Measurements from ENCODE around the gene SWAP70. TPM values are rescaled to one million over a fixed set of nuclear protein-coding genes. Genes with fewer than 3 reads are reported as not detected.

The SWAP70 gene
- total and polyA plus RNA-seq, 2 experiments from 2014 or later = 30.3 to 33.3 TPM

DNA sequence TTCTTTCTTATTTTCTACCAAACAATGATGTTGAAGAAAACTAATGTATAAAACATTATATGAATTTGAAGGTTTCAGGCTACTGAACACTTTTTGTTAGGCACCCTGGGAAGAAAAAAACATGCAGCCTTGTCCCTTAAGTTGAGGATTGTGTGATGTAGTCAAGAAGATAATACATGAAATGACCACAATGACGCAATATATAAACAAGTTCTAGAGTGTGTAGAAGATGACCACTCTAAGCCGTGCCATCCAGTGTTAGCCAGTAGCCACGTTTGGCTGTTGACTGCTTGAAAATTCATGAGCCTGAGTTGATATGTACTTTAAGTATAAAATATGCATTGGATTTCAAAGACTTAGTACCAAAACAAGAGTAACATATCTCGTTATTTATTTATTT lies 16.2 kb downstream of the SWAP70 start:
- Mint-ChIP-seq H3K27ac (no peak overlapping the region), H3K4me3 (no peak overlapping the region), H3K9me3 (no peaks in the 10 kb centered on the region), H3K27me3 (ENCODE audit: insufficient read depth, low read depth, poor library complexity) (no peaks in the 10 kb centered on the region), H3K36me3 (ENCODE audit: low read depth) (no peaks in the 10 kb centered on the region), H3K4me1 (peaks cover 41% of the 10 kb centered on the region)
- Histone ChIP-seq H3K4me1 (ENCODE audit: insufficient read depth) (peaks cover 56% of the 10 kb centered on the region), H3K4me2 (no peak overlapping the region), H3K27me3 (ENCODE audit: insufficient read depth) (no peaks in the 10 kb centered on the region), H4K20me1 (replicated peaks; ENCODE audit: insufficient read depth) (peaks cover 13% of the 10 kb centered on the region), H3K36me3 (ENCODE audit: insufficient read depth) (no peaks in the 10 kb centered on the region), H3K9me2 (ENCODE audit: insufficient read depth) (no peaks in the 10 kb centered on the region; the same call in 1 of the 2 replicates), H2AFZ (no peak overlapping the region), H3F3A (replicated peaks; ENCODE audit: low read depth) (no peaks in the 10 kb centered on the region), H3K4me3 (no peak overlapping the region), H3K79me2 (replicated peaks; ENCODE audit: insufficient read depth) (peaks cover 86% of the 10 kb centered on the region), H3K27ac (ENCODE audit: low read depth) (no peak overlapping the region)
- DNase-seq (ENCODE audit: low spot score) = no peak
- TF ChIP-seq ZNF331 (CRISPR knock-in tag; IDR thresholded peaks at IDR 0.05; ENCODE audit: low read depth) = no peak
- no peak for TF ChIP-seq JUNB (IDR thresholded peaks at IDR 0.05; ENCODE audit: unreplicated experiment)
- no peak for TF ChIP-seq CREB1 (CRISPR knock-in tag; IDR thresholded peaks at IDR 0.05; ENCODE audit: low read depth)
- TF ChIP-seq, protein P1, sequence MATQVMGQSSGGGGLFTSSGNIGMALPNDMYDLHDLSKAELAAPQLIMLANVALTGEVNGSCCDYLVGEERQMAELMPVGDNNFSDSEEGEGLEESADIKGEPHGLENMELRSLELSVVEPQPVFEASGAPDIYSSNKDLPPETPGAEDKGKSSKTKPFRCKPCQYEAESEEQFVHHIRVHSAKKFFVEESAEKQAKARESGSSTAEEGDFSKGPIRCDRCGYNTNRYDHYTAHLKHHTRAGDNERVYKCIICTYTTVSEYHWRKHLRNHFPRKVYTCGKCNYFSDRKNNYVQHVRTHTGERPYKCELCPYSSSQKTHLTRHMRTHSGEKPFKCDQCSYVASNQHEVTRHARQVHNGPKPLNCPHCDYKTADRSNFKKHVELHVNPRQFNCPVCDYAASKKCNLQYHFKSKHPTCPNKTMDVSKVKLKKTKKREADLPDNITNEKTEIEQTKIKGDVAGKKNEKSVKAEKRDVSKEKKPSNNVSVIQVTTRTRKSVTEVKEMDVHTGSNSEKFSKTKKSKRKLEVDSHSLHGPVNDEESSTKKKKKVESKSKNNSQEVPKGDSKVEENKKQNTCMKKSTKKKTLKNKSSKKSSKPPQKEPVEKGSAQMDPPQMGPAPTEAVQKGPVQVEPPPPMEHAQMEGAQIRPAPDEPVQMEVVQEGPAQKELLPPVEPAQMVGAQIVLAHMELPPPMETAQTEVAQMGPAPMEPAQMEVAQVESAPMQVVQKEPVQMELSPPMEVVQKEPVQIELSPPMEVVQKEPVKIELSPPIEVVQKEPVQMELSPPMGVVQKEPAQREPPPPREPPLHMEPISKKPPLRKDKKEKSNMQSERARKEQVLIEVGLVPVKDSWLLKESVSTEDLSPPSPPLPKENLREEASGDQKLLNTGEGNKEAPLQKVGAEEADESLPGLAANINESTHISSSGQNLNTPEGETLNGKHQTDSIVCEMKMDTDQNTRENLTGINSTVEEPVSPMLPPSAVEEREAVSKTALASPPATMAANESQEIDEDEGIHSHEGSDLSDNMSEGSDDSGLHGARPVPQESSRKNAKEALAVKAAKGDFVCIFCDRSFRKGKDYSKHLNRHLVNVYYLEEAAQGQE (IDR thresholded peaks at IDR 0.05; ENCODE audit: unreplicated experiment) = no peak
- TF ChIP-seq EZH2phosphoT487 (IDR thresholded peaks at IDR 0.05; ENCODE audit: unreplicated experiment) = no peak
- no peak for TF ChIP-seq NANOG (IDR thresholded peaks at IDR 0.05; ENCODE audit: borderline replicate concordance)
- no peak for TF ChIP-seq CTCF (conservative IDR thresholded peaks at IDR 0.05; ENCODE audit: low read depth in 2 of 2)
- TF ChIP-seq POLR2AphosphoS5 (IDR thresholded peaks at IDR 0.05; ENCODE audit: low read depth) = no peak
- no peak for TF ChIP-seq ETS1 (IDR thresholded peaks at IDR 0.05)
- TF ChIP-seq EZH2 (IDR thresholded peaks at IDR 0.05; ENCODE audit: low read depth, unreplicated experiment) = no peak
- ATAC-seq = no peak
